Uterus (tissue), 2 donors: Measurements from ENCODE around the gene TMC6.

Experiments
- POLR2A ChIP-seq, 2 donors: fragments of 450-650 bp; IDR thresholded peaks; one replicate each; pipeline ENCODE4 v1.6.1; 2016; ENCODE audit warnings: antibody characterized with exemption in 2 of 2, mild to moderate bottlenecking in 1 of 2, moderate library complexity in 1 of 2
- TF ChIP-seq, protein P1 (sequence below), 4 experiments: fragments of 200-600 bp in 2 of 4; fragments of 450-650 bp in 2 of 4; sonication (generic) in 2 of 4; IDR thresholded peaks; one replicate each; pipeline ENCODE4 v1.5.1; 2016 to 2019; ENCODE audit warnings: antibody characterized with exemption in 4 of 4, mild to moderate bottlenecking in 2 of 4, moderate library complexity in 1 of 4

DNA sequence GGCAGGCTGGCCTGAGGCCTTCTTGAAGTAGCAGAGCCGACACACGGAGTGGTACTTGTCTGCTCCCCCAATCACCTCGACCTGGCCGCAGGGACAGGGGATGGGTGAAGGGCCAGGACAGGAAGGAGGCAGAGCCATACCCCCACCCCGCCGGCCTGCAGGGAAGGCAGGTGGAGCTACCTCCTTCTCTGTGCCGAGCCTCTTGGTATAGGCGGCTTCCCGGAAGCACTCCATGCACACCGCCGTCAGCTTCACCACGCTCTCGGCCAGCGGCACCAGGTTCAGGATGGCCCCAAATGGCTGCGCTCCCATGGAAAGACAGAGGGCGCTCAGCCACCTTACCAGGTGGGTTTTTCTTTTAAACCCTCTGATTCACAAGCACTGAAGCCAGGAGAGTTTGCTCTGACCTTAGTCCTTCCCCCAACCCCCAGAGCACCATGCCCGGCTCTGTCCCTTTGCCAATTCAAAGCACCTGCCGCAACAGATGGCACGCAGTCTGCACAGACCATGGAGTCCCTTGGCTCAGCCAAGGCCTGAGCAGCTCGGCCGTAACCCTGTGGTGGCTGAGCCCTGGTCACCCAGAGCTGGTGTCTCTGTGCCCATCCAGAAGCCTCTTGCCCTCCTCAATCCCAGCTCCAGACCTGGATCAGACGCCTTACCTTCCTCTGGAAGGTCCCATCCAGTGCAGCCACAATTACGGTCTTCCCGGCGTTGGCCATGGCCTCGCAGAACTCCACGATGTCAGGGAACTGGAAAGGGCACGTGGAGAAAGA, 46.5 kb upstream of the TMC6 start:
- TF ChIP-seq, protein P1, sequence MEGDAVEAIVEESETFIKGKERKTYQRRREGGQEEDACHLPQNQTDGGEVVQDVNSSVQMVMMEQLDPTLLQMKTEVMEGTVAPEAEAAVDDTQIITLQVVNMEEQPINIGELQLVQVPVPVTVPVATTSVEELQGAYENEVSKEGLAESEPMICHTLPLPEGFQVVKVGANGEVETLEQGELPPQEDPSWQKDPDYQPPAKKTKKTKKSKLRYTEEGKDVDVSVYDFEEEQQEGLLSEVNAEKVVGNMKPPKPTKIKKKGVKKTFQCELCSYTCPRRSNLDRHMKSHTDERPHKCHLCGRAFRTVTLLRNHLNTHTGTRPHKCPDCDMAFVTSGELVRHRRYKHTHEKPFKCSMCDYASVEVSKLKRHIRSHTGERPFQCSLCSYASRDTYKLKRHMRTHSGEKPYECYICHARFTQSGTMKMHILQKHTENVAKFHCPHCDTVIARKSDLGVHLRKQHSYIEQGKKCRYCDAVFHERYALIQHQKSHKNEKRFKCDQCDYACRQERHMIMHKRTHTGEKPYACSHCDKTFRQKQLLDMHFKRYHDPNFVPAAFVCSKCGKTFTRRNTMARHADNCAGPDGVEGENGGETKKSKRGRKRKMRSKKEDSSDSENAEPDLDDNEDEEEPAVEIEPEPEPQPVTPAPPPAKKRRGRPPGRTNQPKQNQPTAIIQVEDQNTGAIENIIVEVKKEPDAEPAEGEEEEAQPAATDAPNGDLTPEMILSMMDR (IDR thresholded peaks at IDR 0.05) = no peak
- TF ChIP-seq POLR2A (IDR thresholded peaks at IDR 0.05) = no peak
